HepG2 (cell line): ENCODE data around the gene HSD17B8. TPM values are rescaled to one million over a fixed set of nuclear protein-coding genes. Genes with fewer than 3 reads are reported as not detected.

ENCODE experiments used
- BCL6 ChIP-seq: IDR thresholded peaks from 2 replicates; pipeline ENCODE4 v1.6.1; 2016; ENCODE audit warnings: missing genetic modification reagents, missing compliant biosample characterization
- HOXA3 ChIP-seq: sonication (generic); formaldehyde crosslinking; IDR thresholded peaks from 2 replicates; pipeline ENCODE4 v1.5.0; 2020; ENCODE audit warnings: missing genetic modification reagents
- NCOR1 ChIP-seq: fragments of 200-600 bp; sonication (generic); IDR thresholded peaks from 2 replicates; pipeline ENCODE4 v1.7.0; 2017; ENCODE audit warnings: antibody characterized with exemption, low read length, borderline replicate concordance
- NFKB2 ChIP-seq: sonication (generic); formaldehyde crosslinking; IDR thresholded peaks from 2 replicates; pipeline ENCODE4 v1.4.0; 2020; ENCODE audit warnings: missing genetic modification reagents, borderline replicate concordance
- STAG1 ChIP-seq: sonication (generic); formaldehyde crosslinking; IDR thresholded peaks from 2 replicates; pipeline ENCODE4 v1.4.0; 2020; ENCODE audit warnings: missing genetic modification reagents
- ZBTB39 ChIP-seq: sonication (generic); formaldehyde crosslinking; IDR thresholded peaks from 2 replicates; pipeline ENCODE4 v1.5.0; 2020; ENCODE audit warnings: missing genetic modification reagents
- ZFP62 ChIP-seq: sonication (generic); formaldehyde crosslinking; IDR thresholded peaks from 2 replicates; pipeline ENCODE4 v1.4.0; 2020; ENCODE audit warnings: missing genetic modification reagents
- ZHX2 ChIP-seq, 2 experiments: sonication (generic) in 1 of 2; formaldehyde crosslinking in 1 of 2; IDR thresholded peaks; 2 replicates each; pipeline versions ENCODE4 v1.6.1 to v1.9.0; 2014 to 2022; ENCODE audit warnings: antibody characterized with exemption in 1 of 2, borderline replicate concordance in 1 of 2, inconsistent platforms in 1 of 2, low read depth in 1 of 2, missing genetic modification reagents in 1 of 2
- ZNF225 ChIP-seq: sonication (generic); formaldehyde crosslinking; IDR thresholded peaks from 2 replicates; pipeline ENCODE4 v1.4.0; 2020; ENCODE audit warnings: mild to moderate bottlenecking, missing genetic modification reagents
- ZNF263 ChIP-seq: sonication (generic); formaldehyde crosslinking; IDR thresholded peaks from 2 replicates; pipeline ENCODE4 v1.4.0; 2020; ENCODE audit warnings: missing genetic modification reagents
- ZUFSP ChIP-seq: sonication (generic); formaldehyde crosslinking; IDR thresholded peaks from 2 replicates; pipeline ENCODE4 v1.9.0; 2021; ENCODE audit warnings: missing genetic modification reagents, mild to moderate bottlenecking, borderline replicate concordance
- polyA plus RNA-seq, 8 experiments: library from polyadenylated mRNA; depleted of rRNA in 3 of 8; stranded (reverse) in 7 of 8; unstranded in 1 of 8; fragments of >200 nt; fragmentation: Illumina TruSeq in 4 of 8; extraction: Trizol in 4 of 8; gene quantifications; 2 replicates each; pipeline versions ENCODE4 v1.2.1 to v1.2.3, GENCODE V29; 2011 to 2016; ENCODE audit warnings: low read depth in 4 of 8, missing spikeins in 1 of 8, mixed read lengths in 1 of 8; ENCODE audit not compliant: insufficient read depth in 1 of 8
- total RNA-seq, 5 experiments: library from RNA; depleted of rRNA; stranded (reverse); fragments of >200 nt; fragmentation: Illumina TruSeq; extraction: Trizol; gene quantifications; 2 replicates each; pipeline ENCODE4 v1.2.3, GENCODE V29; 2016; ENCODE audit warnings: low read depth in 1 of 5
- TF ChIP-seq, protein P1 (sequence below): IDR thresholded peaks from 2 replicates; pipeline ENCODE4 v1.6.1; 2016; ENCODE audit warnings: missing compliant biosample characterization, missing genetic modification reagents, borderline replicate concordance
- TF ChIP-seq, protein P2 (sequence below): sonication (generic); formaldehyde crosslinking; IDR thresholded peaks from 2 replicates; pipeline ENCODE4 v1.4.0; 2020; ENCODE audit warnings: missing genetic modification reagents
- TF ChIP-seq, protein P3 (sequence below): sonication (generic); formaldehyde crosslinking; IDR thresholded peaks from 2 replicates; pipeline ENCODE4 v1.8.0; 2022; ENCODE audit warnings: mild to moderate bottlenecking, missing genetic modification reagents, borderline replicate concordance

HSD17B8 gene
- total and polyA plus RNA-seq, 2 of the 13 experiments (the other 11 are each of a cell fraction or from before 2014, with no cell fraction given), result 12.6 to 20.1 TPM

- TF ChIP-seq NFKB2 (CRISPR knock-in tag), result no peak
- TF ChIP-seq ZHX2 (IDR thresholded peaks at IDR 0.05; ENCODE audit: low read depth), result 0 out of 2 replicates have a peak, but pooled peaks have one; percentile 11
- no peak for TF ChIP-seq ZHX2 (CRISPR knock-in tag; IDR thresholded peaks at IDR 0.05; ENCODE audit: borderline replicate concordance)
- peak; percentile 82; the same call in 1 of the 2 replicates for TF ChIP-seq HOXA3 (CRISPR knock-in tag)
- TF ChIP-seq ZUFSP (CRISPR knock-in tag), result no peak
- no peak for TF ChIP-seq ZBTB39
- TF ChIP-seq BCL6 (CRISPR knock-in tag), result peak; percentile 93
- peak; percentile 93 for TF ChIP-seq ZNF263 (CRISPR knock-in tag)
- no peak for TF ChIP-seq ZFP62 (CRISPR knock-in tag)
- TF ChIP-seq STAG1 (CRISPR knock-in tag), result no peak
- no peak for TF ChIP-seq ZNF225
- TF ChIP-seq, protein P1, sequence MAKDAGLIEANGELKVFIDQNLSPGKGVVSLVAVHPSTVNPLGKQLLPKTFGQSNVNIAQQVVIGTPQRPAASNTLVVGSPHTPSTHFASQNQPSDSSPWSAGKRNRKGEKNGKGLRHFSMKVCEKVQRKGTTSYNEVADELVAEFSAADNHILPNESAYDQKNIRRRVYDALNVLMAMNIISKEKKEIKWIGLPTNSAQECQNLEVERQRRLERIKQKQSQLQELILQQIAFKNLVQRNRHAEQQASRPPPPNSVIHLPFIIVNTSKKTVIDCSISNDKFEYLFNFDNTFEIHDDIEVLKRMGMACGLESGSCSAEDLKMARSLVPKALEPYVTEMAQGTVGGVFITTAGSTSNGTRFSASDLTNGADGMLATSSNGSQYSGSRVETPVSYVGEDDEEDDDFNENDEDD (CRISPR knock-in tag), result no peak
- TF ChIP-seq NCOR1, result peak; percentile 92; the same call in 1 of the 2 replicates
- TF ChIP-seq, protein P2, sequence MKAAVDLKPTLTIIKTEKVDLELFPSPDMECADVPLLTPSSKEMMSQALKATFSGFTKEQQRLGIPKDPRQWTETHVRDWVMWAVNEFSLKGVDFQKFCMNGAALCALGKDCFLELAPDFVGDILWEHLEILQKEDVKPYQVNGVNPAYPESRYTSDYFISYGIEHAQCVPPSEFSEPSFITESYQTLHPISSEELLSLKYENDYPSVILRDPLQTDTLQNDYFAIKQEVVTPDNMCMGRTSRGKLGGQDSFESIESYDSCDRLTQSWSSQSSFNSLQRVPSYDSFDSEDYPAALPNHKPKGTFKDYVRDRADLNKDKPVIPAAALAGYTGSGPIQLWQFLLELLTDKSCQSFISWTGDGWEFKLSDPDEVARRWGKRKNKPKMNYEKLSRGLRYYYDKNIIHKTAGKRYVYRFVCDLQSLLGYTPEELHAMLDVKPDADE (CRISPR knock-in tag), result no peak
- TF ChIP-seq, protein P3, sequence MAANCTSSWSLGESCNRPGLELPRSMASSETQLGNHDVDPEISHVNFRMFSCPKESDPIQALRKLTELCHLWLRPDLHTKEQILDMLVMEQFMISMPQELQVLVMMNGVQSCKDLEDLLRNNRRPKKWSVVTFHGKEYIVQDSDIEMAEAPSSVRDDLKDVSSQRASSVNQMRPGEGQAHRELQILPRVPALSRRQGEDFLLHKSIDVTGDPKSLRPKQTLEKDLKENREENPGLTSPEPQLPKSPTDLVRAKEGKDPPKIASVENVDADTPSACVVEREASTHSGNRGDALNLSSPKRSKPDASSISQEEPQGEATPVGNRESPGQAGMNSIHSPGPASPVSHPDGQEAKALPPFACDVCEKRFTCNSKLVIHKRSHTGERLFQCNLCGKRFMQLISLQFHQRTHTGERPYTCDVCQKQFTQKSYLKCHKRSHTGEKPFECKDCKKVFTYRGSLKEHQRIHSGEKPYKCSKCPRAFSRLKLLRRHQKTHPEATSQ (CRISPR knock-in tag), result no peak
Observed at GRCh38 chr6:33198159-33198852, 6.1 kb upstream of the HSD17B8 start (continued).
